ENCODE data around the gene ISG20.
A peak's percentile ranks its signal among the peaks of the same experiment; 100 is the strongest.

Gene ISG20

GRCh38 chr15:88661041-88661700 lies 22.4 kb downstream of the ISG20 start:
- H2AK5ac ChIP-seq (ENCODE audit: low read length, severe bottlenecking), result no peak overlapping the region
- H3K9ac ChIP-seq (ENCODE audit: low read length), result no peak overlapping the region
- peaks cover 10 to 25% of the 10 kb centered on the region in 2 experiments for H3K27me3 ChIP-seq (ENCODE audit: control insufficient read depth in 1 of 2, insufficient read depth in 1 of 2, low read length in 2 of 2)
- H4K8ac ChIP-seq (ENCODE audit: low read length), result no peak overlapping the region
- H3K79me1 ChIP-seq (replicated peaks; ENCODE audit: low read length, poor library complexity, severe bottlenecking), result no peaks in the 10 kb centered on the region
- no peak overlapping the region for H2BK12ac ChIP-seq (ENCODE audit: low read length in 2 of 2)
- H3K27ac ChIP-seq (ENCODE audit: low read length, poor library complexity, severe bottlenecking), result no peak overlapping the region
- H3K4ac ChIP-seq (ENCODE audit: low read depth in 1 of 2, low read length in 2 of 2), result no peak overlapping the region
- no peak overlapping the region for H3K4me3 ChIP-seq (ENCODE audit: insufficient read depth in 1 of 2, low read depth in 1 of 2, low read length in 2 of 2)
- no peaks in the 10 kb centered on the region for H3K36me3 ChIP-seq (ENCODE audit: control insufficient read depth in 1 of 2, insufficient read depth in 2 of 2, low read depth in 1 of 2, low read length in 2 of 2)
- H3K23ac ChIP-seq (ENCODE audit: low read length in 2 of 2), result no peak overlapping the region
- H2BK15ac ChIP-seq (ENCODE audit: low read depth, poor library complexity, severe bottlenecking), result no peak overlapping the region
- H3K4me2 ChIP-seq (ENCODE audit: low read length, poor library complexity, severe bottlenecking), result no peak overlapping the region
- no peak overlapping the region for H2AFZ ChIP-seq (ENCODE audit: low read depth, low read length)
- no peaks in the 10 kb centered on the region for H3K4me1 ChIP-seq (ENCODE audit: control insufficient read depth, insufficient read depth, low read depth, low read length)
- H3K18ac ChIP-seq (ENCODE audit: low read depth in 1 of 2, low read length in 2 of 2), result no peak overlapping the region
- no peak overlapping the region for H4K91ac ChIP-seq (ENCODE audit: low read length)
- H3K14ac ChIP-seq (ENCODE audit: low read length in 2 of 2), result no peak overlapping the region
- no peak for DNase-seq
- H2BK5ac ChIP-seq (ENCODE audit: low read depth, low read length, poor library complexity, severe bottlenecking), result no peak overlapping the region
- H2BK120ac ChIP-seq (ENCODE audit: low read depth, low read length), result no peak overlapping the region
- H3K9me3 ChIP-seq (ENCODE audit: control insufficient read depth, low read length), result no peaks in the 10 kb centered on the region

GRCh38 chr15:88661761-88662556 lies 23.1 kb downstream of the ISG20 start:
- Histone ChIP-seq H3K27me3 (ENCODE audit: control insufficient read depth in 1 of 2, insufficient read depth in 1 of 2, low read length in 2 of 2) (peaks cover 7 to 23% of the 10 kb centered on the region in 2 experiments), H3K36me3 (ENCODE audit: control insufficient read depth in 1 of 2, insufficient read depth in 2 of 2, low read depth in 1 of 2, low read length in 2 of 2) (no peaks in the 10 kb centered on the region), H2BK15ac (ENCODE audit: low read depth, poor library complexity, severe bottlenecking) (no peak overlapping the region), H2AK5ac (ENCODE audit: low read length, severe bottlenecking) (no peak overlapping the region), H3K4me2 (ENCODE audit: low read length, poor library complexity, severe bottlenecking) (no peak overlapping the region), H3K23ac (ENCODE audit: low read length in 2 of 2) (no peak overlapping the region), H3K4me1 (ENCODE audit: control insufficient read depth, insufficient read depth, low read depth, low read length) (no peaks in the 10 kb centered on the region), H3K79me1 (replicated peaks; ENCODE audit: low read length, poor library complexity, severe bottlenecking) (no peaks in the 10 kb centered on the region), H3K9me3 (ENCODE audit: control insufficient read depth, low read length) (no peaks in the 10 kb centered on the region), H4K8ac (ENCODE audit: low read length) (no peak overlapping the region), H3K4me3 (ENCODE audit: insufficient read depth in 1 of 2, low read depth in 1 of 2, low read length in 2 of 2) (no peak overlapping the region), H2BK120ac (ENCODE audit: low read depth, low read length) (no peak overlapping the region), H2BK5ac (ENCODE audit: low read depth, low read length, poor library complexity, severe bottlenecking) (no peak overlapping the region), H3K14ac (ENCODE audit: low read length in 2 of 2) (no peak overlapping the region), H3K27ac (ENCODE audit: low read length, poor library complexity, severe bottlenecking) (no peak overlapping the region), H2AFZ (ENCODE audit: low read depth, low read length) (no peak overlapping the region), H3K18ac (ENCODE audit: low read depth in 1 of 2, low read length in 2 of 2) (no peak overlapping the region), H3K4ac (ENCODE audit: low read depth in 1 of 2, low read length in 2 of 2) (no peak overlapping the region), H2BK12ac (ENCODE audit: low read length in 2 of 2) (no peak overlapping the region), H4K91ac (ENCODE audit: low read length) (no peak overlapping the region), H3K9ac (ENCODE audit: low read length) (no peak overlapping the region)
- no peak for DNase-seq
- 97% methylated on average over 3 of the region's 4 CpGs for WGBS

- no peaks in the 10 kb centered on the region for H3K9me3 ChIP-seq (ENCODE audit: control insufficient read depth, low read length)
- H2AK5ac ChIP-seq (ENCODE audit: low read length, severe bottlenecking), result no peak overlapping the region
- no peak overlapping the region for H3K14ac ChIP-seq (ENCODE audit: low read length in 2 of 2)
- no peak overlapping the region for H2BK12ac ChIP-seq (ENCODE audit: low read length in 2 of 2)
- H3K27ac ChIP-seq (ENCODE audit: low read length, poor library complexity, severe bottlenecking), result no peak overlapping the region
- H2BK15ac ChIP-seq (ENCODE audit: low read depth, poor library complexity, severe bottlenecking), result no peak overlapping the region
- H2BK5ac ChIP-seq (ENCODE audit: low read depth, low read length, poor library complexity, severe bottlenecking), result no peak overlapping the region
- H3K36me3 ChIP-seq (ENCODE audit: control insufficient read depth in 1 of 2, insufficient read depth in 2 of 2, low read depth in 1 of 2, low read length in 2 of 2), result no peaks in the 10 kb centered on the region
- no peak overlapping the region for H4K8ac ChIP-seq (ENCODE audit: low read length)
- no peak overlapping the region for H3K9ac ChIP-seq (ENCODE audit: low read length)
- H2AFZ ChIP-seq (ENCODE audit: low read depth, low read length), result no peak overlapping the region
- WGBS, result 88% methylated on average over 5 of the region's 6 CpGs
- no peak overlapping the region for H3K23ac ChIP-seq (ENCODE audit: low read length in 2 of 2)
- H2BK120ac ChIP-seq (ENCODE audit: low read depth, low read length), result no peak overlapping the region
- H3K4me1 ChIP-seq (ENCODE audit: control insufficient read depth, insufficient read depth, low read depth, low read length), result no peaks in the 10 kb centered on the region
- DNase-seq, result no peak
- H3K4me3 ChIP-seq (ENCODE audit: insufficient read depth in 1 of 2, low read depth in 1 of 2, low read length in 2 of 2), result no peak overlapping the region
- H3K18ac ChIP-seq (ENCODE audit: low read depth in 1 of 2, low read length in 2 of 2), result no peak overlapping the region
- H3K4ac ChIP-seq (ENCODE audit: low read depth in 1 of 2, low read length in 2 of 2), result no peak overlapping the region
- H3K79me1 ChIP-seq (replicated peaks; ENCODE audit: low read length, poor library complexity, severe bottlenecking), result no peaks in the 10 kb centered on the region
- no peak overlapping the region for H3K4me2 ChIP-seq (ENCODE audit: low read length, poor library complexity, severe bottlenecking)
- H4K91ac ChIP-seq (ENCODE audit: low read length), result no peak overlapping the region
- peaks cover 10 to 16% of the 10 kb centered on the region in 2 experiments for H3K27me3 ChIP-seq (ENCODE audit: control insufficient read depth in 1 of 2, insufficient read depth in 1 of 2, low read length in 2 of 2)
Measured at GRCh38 chr15:88663141-88663621, 24.4 kb downstream of the ISG20 start.

- Histone ChIP-seq H3K9ac (ENCODE audit: low read length) (no peak overlapping the region), H2BK120ac (ENCODE audit: low read depth, low read length) (no peak overlapping the region), H3K4me2 (ENCODE audit: low read length, poor library complexity, severe bottlenecking) (no peak overlapping the region), H3K79me1 (replicated peaks; ENCODE audit: low read length, poor library complexity, severe bottlenecking) (no peaks in the 10 kb centered on the region), H3K4ac (ENCODE audit: low read depth in 1 of 2, low read length in 2 of 2) (no peak overlapping the region), H2BK5ac (ENCODE audit: low read depth, low read length, poor library complexity, severe bottlenecking) (no peak overlapping the region), H3K14ac (ENCODE audit: low read length in 2 of 2) (peak overlapping the region in 1 of 2 experiments; percentile 1), H4K91ac (ENCODE audit: low read length) (no peak overlapping the region), H4K8ac (ENCODE audit: low read length) (no peak overlapping the region), H2AK5ac (ENCODE audit: low read length, severe bottlenecking) (no peak overlapping the region), H2BK15ac (ENCODE audit: low read depth, poor library complexity, severe bottlenecking) (no peak overlapping the region), H2AFZ (ENCODE audit: low read depth, low read length) (no peak overlapping the region), H3K27ac (ENCODE audit: low read length, poor library complexity, severe bottlenecking) (no peak overlapping the region), H3K36me3 (ENCODE audit: control insufficient read depth in 1 of 2, insufficient read depth in 2 of 2, low read depth in 1 of 2, low read length in 2 of 2) (no peaks in the 10 kb centered on the region), H3K4me1 (ENCODE audit: control insufficient read depth, insufficient read depth, low read depth, low read length) (no peaks in the 10 kb centered on the region), H3K27me3 (ENCODE audit: control insufficient read depth in 1 of 2, insufficient read depth in 1 of 2, low read length in 2 of 2) (peaks cover 8 to 11% of the 10 kb centered on the region in 2 experiments), H3K18ac (ENCODE audit: low read depth in 1 of 2, low read length in 2 of 2) (no peak overlapping the region), H3K4me3 (ENCODE audit: insufficient read depth in 1 of 2, low read depth in 1 of 2, low read length in 2 of 2) (no peak overlapping the region), H3K23ac (ENCODE audit: low read length in 2 of 2) (no peak overlapping the region), H3K9me3 (ENCODE audit: control insufficient read depth, low read length) (no peaks in the 10 kb centered on the region), H2BK12ac (ENCODE audit: low read length in 2 of 2) (no peak overlapping the region)
- DNase-seq, result no peak
- WGBS, result 77% methylated on average over 7 of the region's 7 CpGs
Measured at GRCh38 chr15:88664151-88664778, 25.4 kb downstream of the ISG20 start.
